ENCODE measurements around the gene TUBB4B.

DNA sequence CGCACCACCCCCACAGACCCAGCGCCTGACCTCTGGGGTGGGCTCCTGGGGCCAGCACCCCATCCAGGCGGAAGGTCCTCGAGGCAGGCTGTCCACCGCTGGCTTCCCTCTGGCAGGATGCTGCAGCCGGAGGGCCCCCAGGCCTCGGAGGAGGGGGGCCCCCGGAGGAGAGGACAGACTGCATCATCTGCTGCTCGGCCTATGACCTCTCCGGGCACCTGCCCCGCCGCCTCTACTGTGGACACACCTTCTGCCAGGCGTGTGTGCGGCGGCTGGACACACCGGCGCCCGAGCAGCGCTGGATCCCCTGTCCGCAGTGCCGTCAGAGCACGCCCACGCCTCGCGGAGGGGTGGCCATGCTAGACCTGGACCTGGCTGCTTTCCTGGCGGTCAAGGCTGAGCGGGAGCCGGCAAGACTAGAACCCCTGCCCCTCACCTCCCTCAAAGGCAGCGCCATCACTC is 12.6 kb upstream of the TUBB4B start:
- TF ChIP-seq POLR2AphosphoS5 (IDR thresholded peaks at IDR 0.05), result no peak
- TF ChIP-seq, protein P1, sequence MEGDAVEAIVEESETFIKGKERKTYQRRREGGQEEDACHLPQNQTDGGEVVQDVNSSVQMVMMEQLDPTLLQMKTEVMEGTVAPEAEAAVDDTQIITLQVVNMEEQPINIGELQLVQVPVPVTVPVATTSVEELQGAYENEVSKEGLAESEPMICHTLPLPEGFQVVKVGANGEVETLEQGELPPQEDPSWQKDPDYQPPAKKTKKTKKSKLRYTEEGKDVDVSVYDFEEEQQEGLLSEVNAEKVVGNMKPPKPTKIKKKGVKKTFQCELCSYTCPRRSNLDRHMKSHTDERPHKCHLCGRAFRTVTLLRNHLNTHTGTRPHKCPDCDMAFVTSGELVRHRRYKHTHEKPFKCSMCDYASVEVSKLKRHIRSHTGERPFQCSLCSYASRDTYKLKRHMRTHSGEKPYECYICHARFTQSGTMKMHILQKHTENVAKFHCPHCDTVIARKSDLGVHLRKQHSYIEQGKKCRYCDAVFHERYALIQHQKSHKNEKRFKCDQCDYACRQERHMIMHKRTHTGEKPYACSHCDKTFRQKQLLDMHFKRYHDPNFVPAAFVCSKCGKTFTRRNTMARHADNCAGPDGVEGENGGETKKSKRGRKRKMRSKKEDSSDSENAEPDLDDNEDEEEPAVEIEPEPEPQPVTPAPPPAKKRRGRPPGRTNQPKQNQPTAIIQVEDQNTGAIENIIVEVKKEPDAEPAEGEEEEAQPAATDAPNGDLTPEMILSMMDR (IDR thresholded peaks at IDR 0.05), result no peak
- TF ChIP-seq POLR2A (IDR thresholded peaks at IDR 0.05), result no peak
- TF ChIP-seq EP300 (IDR thresholded peaks at IDR 0.05), result no peak

Measured in stomach (tissue), 4 donors.